Measurements from ENCODE around the gene NOTO. TPM values are rescaled to one million over a fixed set of nuclear protein-coding genes. Genes with fewer than 3 reads are reported as not detected.

Gene NOTO
- total RNA-seq, 2 donors from 2014 or later = not detected

DNA sequence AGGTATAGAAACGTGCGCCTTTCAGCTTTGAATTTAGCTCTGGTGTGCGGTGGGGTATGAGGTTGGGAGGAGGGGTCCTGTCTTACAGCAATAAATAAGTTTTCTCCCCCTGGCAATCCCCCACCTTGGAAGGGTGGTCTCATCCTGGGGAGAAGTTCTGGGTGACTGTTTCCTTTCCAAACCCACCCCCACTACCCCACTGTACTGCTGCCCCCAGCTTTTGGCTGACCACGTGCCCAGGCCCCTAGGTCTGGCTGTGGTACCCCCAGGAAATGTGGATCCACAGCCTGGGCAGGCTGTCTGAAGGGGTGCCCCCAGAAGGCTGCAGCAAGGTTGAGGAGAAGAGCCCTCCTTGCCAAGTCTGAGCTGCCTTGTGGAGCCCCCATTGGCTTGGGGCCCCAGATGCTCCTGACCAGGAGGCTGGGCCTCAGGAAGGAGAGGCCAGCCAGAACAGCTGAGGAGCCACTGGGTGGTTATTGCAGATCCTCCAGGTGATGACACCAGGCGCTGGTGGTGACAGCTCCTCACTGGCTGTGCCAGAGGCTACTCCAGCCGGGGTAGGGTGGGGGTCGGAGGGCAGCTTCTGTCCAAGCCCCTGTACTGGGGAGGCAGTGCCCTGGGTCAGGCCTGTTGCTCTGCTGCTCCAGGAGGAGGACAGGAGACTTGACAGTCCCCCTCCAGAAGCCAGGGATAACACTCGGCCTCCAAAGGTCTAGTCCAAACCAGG is 56.0 kb downstream of the NOTO start:
- H3K27ac Mint-ChIP-seq = no peak overlapping the region

DNA sequence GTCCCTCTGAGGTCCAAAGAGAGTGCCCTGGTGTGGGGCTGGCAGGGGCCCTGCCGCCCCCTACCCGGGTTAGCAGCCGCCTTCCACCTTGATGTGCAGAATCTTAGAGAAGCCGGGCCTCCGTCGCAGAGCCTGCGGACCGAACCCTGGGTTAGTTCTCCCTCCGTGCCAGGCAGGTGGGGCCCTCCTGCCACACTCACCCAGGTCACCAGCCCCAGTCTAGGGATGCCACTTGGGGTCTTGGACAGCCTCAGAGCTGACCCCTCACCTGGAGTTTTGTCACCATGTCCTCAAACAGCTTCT is 56.5 kb downstream of the NOTO start:
- no peak for DNase-seq
- Mint-ChIP-seq H3K27ac (no peak overlapping the region), H3K27me3 (ENCODE audit: low read depth) (no peaks in the 10 kb centered on the region), H3K4me1 (ENCODE audit: low read depth) (no peaks in the 10 kb centered on the region), H3K4me3 (no peak overlapping the region), H3K36me3 (ENCODE audit: insufficient read depth in 2 of 2) (no peaks in the 10 kb centered on the region), H3K9me3 (no peaks in the 10 kb centered on the region)
- no peak for ATAC-seq (replicated peaks in 1 of 2)

More for the DNA sequence above, 56.0 kb downstream of the NOTO start:
- Mint-ChIP-seq H3K9me3 (no peaks in the 10 kb centered on the region), H3K4me3 (no peak overlapping the region), H3K27me3 (ENCODE audit: low read depth) (no peaks in the 10 kb centered on the region), H3K4me1 (ENCODE audit: low read depth) (no peaks in the 10 kb centered on the region), H3K36me3 (ENCODE audit: insufficient read depth in 2 of 2) (no peaks in the 10 kb centered on the region)
- ATAC-seq (replicated peaks in 1 of 2) (no peak), DNase-seq (no peak)

DNA sequence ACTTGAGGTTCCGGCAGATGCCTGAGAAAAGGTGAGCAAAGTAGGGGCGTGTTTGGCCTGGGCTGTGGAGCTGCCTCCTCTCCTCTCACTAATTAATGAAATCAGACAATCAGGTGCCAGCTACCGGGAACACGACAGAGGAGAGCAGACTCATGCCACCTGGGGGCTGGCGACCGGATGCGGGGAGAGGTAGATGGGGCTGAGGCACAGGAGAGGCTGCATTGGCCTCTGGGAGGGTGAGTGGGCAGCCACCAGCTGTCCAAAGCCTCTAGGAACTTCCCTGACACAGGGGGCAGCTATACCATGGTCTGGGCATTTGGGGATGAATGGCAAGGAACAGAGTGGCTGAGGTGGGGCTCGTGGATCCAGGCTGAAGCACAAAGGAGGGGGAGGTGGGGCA is 56.9 kb downstream of the NOTO start:
- no peak overlapping the region for H3K27ac Mint-ChIP-seq
- no peaks in the 10 kb centered on the region for H3K36me3 Mint-ChIP-seq (ENCODE audit: insufficient read depth in 2 of 2)
- H3K27me3 Mint-ChIP-seq (ENCODE audit: low read depth) = no peaks in the 10 kb centered on the region
- ATAC-seq (replicated peaks in 1 of 2) = no peak
- no peaks in the 10 kb centered on the region for H3K9me3 Mint-ChIP-seq
- DNase-seq = no peak
- no peaks in the 10 kb centered on the region for H3K4me1 Mint-ChIP-seq (ENCODE audit: low read depth)
- H3K4me3 Mint-ChIP-seq = no peak overlapping the region

GRCh38 chr2:73259704-73260337 is 57.4 kb downstream of the NOTO start:
- H3K4me1 Mint-ChIP-seq (ENCODE audit: low read depth) = no peaks in the 10 kb centered on the region
- no peak for ATAC-seq (replicated peaks in 1 of 2)

DNA sequence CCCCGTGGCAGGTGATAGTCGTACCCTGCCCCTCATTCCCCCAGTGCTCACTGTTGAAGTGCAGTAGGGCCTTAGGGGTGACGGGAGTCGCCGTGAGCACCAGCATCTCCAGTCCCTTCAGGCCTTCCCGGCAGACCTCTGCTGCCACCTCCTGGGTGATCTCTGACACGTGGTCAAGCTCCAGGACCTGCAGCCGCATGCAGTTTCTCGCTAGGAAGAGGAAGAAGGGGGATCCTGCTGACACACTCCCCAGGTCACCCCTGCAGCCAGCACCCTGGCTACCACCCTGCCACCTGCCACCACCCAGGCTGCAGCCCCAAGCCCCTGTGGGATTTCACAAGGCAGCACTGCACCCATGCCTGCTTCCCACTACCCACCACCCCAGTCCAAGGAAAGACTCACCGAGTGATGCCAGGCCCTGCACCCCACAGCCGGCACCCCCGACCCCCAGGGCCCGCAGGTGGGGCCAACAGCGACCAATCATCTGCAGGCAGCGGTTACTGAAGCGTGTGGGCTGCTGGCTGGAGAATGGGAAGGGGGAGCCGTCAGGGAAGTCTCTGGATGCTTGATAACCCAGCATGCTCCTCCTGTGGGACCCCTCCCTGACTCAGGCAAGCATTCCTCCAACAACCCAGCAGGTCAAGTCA is 58.1 kb downstream of the NOTO start:
- Mint-ChIP-seq H3K9me3 (no peaks in the 10 kb centered on the region), H3K4me1 (ENCODE audit: low read depth) (no peaks in the 10 kb centered on the region), H3K4me3 (no peak overlapping the region), H3K27ac (no peak overlapping the region), H3K27me3 (ENCODE audit: low read depth) (no peaks in the 10 kb centered on the region), H3K36me3 (ENCODE audit: insufficient read depth in 2 of 2) (no peaks in the 10 kb centered on the region)
- DNase-seq (peak in 1 of 2 donors; percentile 14), ATAC-seq (replicated peaks in 1 of 2) (peak in 1 of 2 donors; percentile 16)

More at GRCh38 chr2:73259704-73260337, 57.4 kb downstream of the NOTO start:
- no peak for DNase-seq
- Mint-ChIP-seq H3K36me3 (ENCODE audit: insufficient read depth in 2 of 2) (no peaks in the 10 kb centered on the region), H3K4me3 (no peak overlapping the region), H3K27ac (no peak overlapping the region), H3K9me3 (no peaks in the 10 kb centered on the region), H3K27me3 (ENCODE audit: low read depth) (no peaks in the 10 kb centered on the region)

Other genes starting within 250 kb of the NOTO start
- 10 to 100 TPM in 1 of 2 donors, 1 to 10 TPM in 1; 9.1 to 10.1 TPM for gene SFXN5, start 130.9 kb upstream of the NOTO start, total RNA-seq
- gene RAB11FIP5, start 89.6 kb upstream of the NOTO start, total RNA-seq = 1 to 10 TPM; 6.6 to 9.8 TPM
- 10 to 100 TPM; 32.5 to 35.4 TPM for gene SMYD5, start 11.7 kb downstream of the NOTO start, total RNA-seq
- gene PRADC1, start 30.7 kb downstream of the NOTO start, total RNA-seq = 10 to 100 TPM; 15.0 to 17.3 TPM
- gene CCT7, start 31.7 kb downstream of the NOTO start, total RNA-seq = 100 to 1,000 TPM; 305 to 384 TPM
- gene FBXO41, start 81.9 kb downstream of the NOTO start, total RNA-seq = 10 to 100 TPM; 19.8 to 22.9 TPM
- 1 to 10 TPM; 1.6 to 2.1 TPM for gene EGR4, start 91.0 kb downstream of the NOTO start, total RNA-seq
- gene ALMS1, start 183.3 kb downstream of the NOTO start, total RNA-seq = 10 to 100 TPM; 13.0 to 16.5 TPM